Tibial nerve (tissue), 4 donors: ENCODE data around the gene CASZ1. TPM values are rescaled to one million over a fixed set of nuclear protein-coding genes. Genes with fewer than 3 reads are reported as not detected.

Experiments
- DNase-seq, 2 donors: peaks; one replicate each; pipeline ENCODE4 v3.0.0-alpha.2; 2019; ENCODE audit warnings: low spot score in 2 of 2
- H3K27ac ChIP-seq, 4 donors: fragments of 200-600 bp; sonication (generic) in 3 of 4; one replicate each; pipeline ENCODE4 v1.5.1; 2017 to 2019; ENCODE audit warnings: mild to moderate bottlenecking in 1 of 4
- H3K27me3 ChIP-seq, 2 donors: fragments of 200-600 bp; sonication (generic) in 1 of 2; one replicate each; pipeline versions ENCODE4 v1.5.1 to v1.6.0; 2017 to 2019
- H3K36me3 ChIP-seq, 3 donors: fragments of 200-600 bp; sonication (generic); one replicate each; pipeline ENCODE4 v1.5.1; 2018 to 2019
- H3K4me1 ChIP-seq, 4 donors: fragments of 200-600 bp; sonication (generic) in 3 of 4; one replicate each; pipeline ENCODE4 v1.5.1; 2017 to 2019
- H3K4me3 ChIP-seq, 4 donors: fragments of 200-600 bp; sonication (generic) in 3 of 4; one replicate each; pipeline ENCODE4 v1.5.1; 2017 to 2019; ENCODE audit warnings: mild to moderate bottlenecking in 1 of 4, moderate library complexity in 1 of 4
- H3K9me3 ChIP-seq, 4 donors: fragments of 200-600 bp; sonication (generic) in 3 of 4; one replicate each; pipeline ENCODE4 v1.5.1; 2017 to 2019
- CTCF ChIP-seq, 5 experiments: fragments of 200-600 bp in 3 of 5; fragments of 450-650 bp in 2 of 5; sonication (generic) in 3 of 5; IDR thresholded peaks; one replicate each; pipeline ENCODE4 v1.5.1; 2016 to 2019; ENCODE audit warnings: antibody characterized with exemption in 5 of 5, mild to moderate bottlenecking in 3 of 5, moderate library complexity in 2 of 5
- EP300 ChIP-seq, 2 donors: sonication (generic); formaldehyde crosslinking; IDR thresholded peaks; one replicate each; pipeline ENCODE4 v1.6.1; 2017; ENCODE audit warnings: antibody characterized with exemption in 2 of 2, mild to moderate bottlenecking in 1 of 2
- POLR2A ChIP-seq, 2 donors: fragments of 450-650 bp; IDR thresholded peaks; one replicate each; pipeline ENCODE4 v1.6.1; 2017; ENCODE audit warnings: antibody characterized with exemption in 2 of 2, mild to moderate bottlenecking in 2 of 2, moderate library complexity in 2 of 2
- WGBS, 2 donors: methylation state at CpG; one replicate each; pipeline ENCODE4 v1.1.5; 2018; 5-methylcytosine and 5-hydroxymethylcytosine counted together
- total RNA-seq, 4 donors: library from RNA; depleted of rRNA; stranded (reverse); fragments of >200 nt; gene quantifications; one replicate each; pipeline ENCODE4 v1.1.0, GENCODE V29; 2016

Gene CASZ1
- total RNA-seq, 4 donors from 2014 or later = 1.7 to 7.5 (median 5.1) TPM

GRCh38 chr1:10624256-10625050, 172.0 kb downstream of the CASZ1 start:
- TF ChIP-seq CTCF (IDR thresholded peaks at IDR 0.05) (no peak), POLR2A (IDR thresholded peaks at IDR 0.05) (no peak), EP300 (IDR thresholded peaks at IDR 0.05) (no peak)
- Histone ChIP-seq H3K9me3 (no peaks in the 10 kb centered on the region), H3K27me3 (no peaks in the 10 kb centered on the region), H3K4me1 (peaks cover 0 to 25% (median 1%) of the 10 kb centered on the region in 4 donors), H3K4me3 (no peak overlapping the region), H3K36me3 (peaks cover 0 to 72% (median 0%) of the 10 kb centered on the region in 3 donors), H3K27ac (no peak overlapping the region)
- 93 to 96% methylated on average over 21 to 25 of the region's 26 CpGs for WGBS, 2 donors
- DNase-seq = no peak

GRCh38 chr1:10623686-10624145, 172.7 kb downstream of the CASZ1 start:
- Histone ChIP-seq H3K27ac (no peak overlapping the region), H3K4me3 (no peak overlapping the region), H3K27me3 (no peaks in the 10 kb centered on the region), H3K4me1 (peaks cover 0 to 17% (median 0%) of the 10 kb centered on the region in 4 donors), H3K36me3 (peaks cover 0 to 68% (median 0%) of the 10 kb centered on the region in 3 donors), H3K9me3 (no peaks in the 10 kb centered on the region)
- no peak for DNase-seq
- 90 to 92% methylated on average over 12 of the region's 12 CpGs for WGBS, 2 donors
- TF ChIP-seq POLR2A (IDR thresholded peaks at IDR 0.05) (no peak), CTCF (IDR thresholded peaks at IDR 0.05) (no peak), EP300 (IDR thresholded peaks at IDR 0.05) (no peak)

GRCh38 chr1:10622910-10623685, 173.3 kb downstream of the CASZ1 start:
- H3K27ac ChIP-seq = no peak overlapping the region
- peaks cover 0 to 11% (median 0%) of the 10 kb centered on the region in 4 donors for H3K4me1 ChIP-seq
- TF ChIP-seq POLR2A (IDR thresholded peaks at IDR 0.05) (no peak), EP300 (IDR thresholded peaks at IDR 0.05) (no peak), CTCF (IDR thresholded peaks at IDR 0.05) (no peak)
- no peaks in the 10 kb centered on the region for H3K27me3 ChIP-seq
- peaks cover 0 to 68% (median 0%) of the 10 kb centered on the region in 3 donors for H3K36me3 ChIP-seq
- no peak overlapping the region for H3K4me3 ChIP-seq
- DNase-seq = no peak
- WGBS, 2 donors = 92% methylated on average over 24 of the region's 24 CpGs
- no peaks in the 10 kb centered on the region for H3K9me3 ChIP-seq

- no peak for DNase-seq
- H3K4me1 ChIP-seq = peaks cover 0 to 11% (median 0%) of the 10 kb centered on the region in 4 donors
- H3K36me3 ChIP-seq = peaks cover 0 to 59% (median 0%) of the 10 kb centered on the region in 3 donors
- no peak overlapping the region for H3K27ac ChIP-seq
- WGBS, 2 donors = 91 to 93% methylated on average over 9 of the region's 9 CpGs
- no peaks in the 10 kb centered on the region for H3K27me3 ChIP-seq
- no peak for TF ChIP-seq POLR2A (IDR thresholded peaks at IDR 0.05)
- TF ChIP-seq CTCF (IDR thresholded peaks at IDR 0.05) = no peak
- TF ChIP-seq EP300 (IDR thresholded peaks at IDR 0.05) = no peak
- H3K4me3 ChIP-seq = no peak overlapping the region
- H3K9me3 ChIP-seq = no peaks in the 10 kb centered on the region
Measured at GRCh38 chr1:10621906-10622305, 174.5 kb downstream of the CASZ1 start.
